Measurements from ENCODE around the gene DHCR7. TPM values are rescaled to one million over a fixed set of nuclear protein-coding genes. Genes with fewer than 3 reads are reported as not detected.

DHCR7 gene
- polyA plus RNA-seq, 1 of the 3 experiments (the other 2 are of a cell fraction) = 21.4 TPM

DNA sequence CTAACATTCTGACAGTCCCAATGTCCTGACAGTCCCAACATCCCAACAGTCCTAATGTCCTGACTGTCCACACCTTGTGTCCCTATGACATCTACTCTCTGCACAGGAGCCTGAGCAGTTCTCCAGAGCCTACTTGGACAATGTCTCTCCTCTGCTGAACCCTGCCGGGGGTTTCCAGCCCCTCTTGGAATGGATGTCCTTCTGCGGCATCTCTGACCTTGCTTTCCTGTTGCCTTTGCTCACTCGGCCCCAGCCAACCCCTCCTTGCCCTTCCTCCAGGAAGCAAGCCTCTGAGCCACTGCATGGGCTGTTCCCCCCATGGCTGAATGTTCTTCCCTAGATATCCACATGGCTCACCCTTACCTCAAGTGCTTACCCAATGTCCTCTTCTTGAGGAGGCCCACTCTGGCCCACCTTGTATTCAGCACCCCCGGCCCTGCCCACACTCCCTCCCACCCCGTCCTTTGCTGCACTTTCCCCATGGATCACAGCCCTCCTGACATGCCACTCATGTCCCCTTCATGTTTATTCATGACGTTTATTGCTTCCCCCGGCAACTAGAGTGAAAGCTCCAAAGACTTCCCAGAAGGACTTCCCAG is 59.5 kb downstream of the DHCR7 start:
- H3K36me3 ChIP-seq (replicated peaks in 1 of 2; ENCODE audit: control insufficient read depth in 1 of 2, insufficient read depth in 2 of 2, low read length in 1 of 2) = no peaks in the 10 kb centered on the region
- ChIA-PET POLR2A (no interaction called here), CTCF (no interaction called here)
- H3K79me2 ChIP-seq (ENCODE audit: insufficient read depth) = no peaks in the 10 kb centered on the region
- no peak overlapping the region for H3K27ac ChIP-seq (ENCODE audit: low read depth in 2 of 2, low read length in 1 of 2)
- no peaks in the 10 kb centered on the region for H3K9me3 ChIP-seq
- no peak overlapping the region for H3K4me3 ChIP-seq (ENCODE audit: low read depth in 2 of 2, low read length in 1 of 2)
- H3F3A ChIP-seq (replicated peaks; ENCODE audit: insufficient read depth) = no peaks in the 10 kb centered on the region
- no peak overlapping the region for H2AFZ ChIP-seq (ENCODE audit: low read depth)
- H3K27me3 ChIP-seq (ENCODE audit: insufficient read depth) = no peaks in the 10 kb centered on the region
- TF ChIP-seq POLR2AphosphoS5 (IDR thresholded peaks at IDR 0.05; ENCODE audit: low read depth, low read length) (no peak), YY1 (IDR thresholded peaks at IDR 0.05; ENCODE audit: low read depth) (no peak), NRF1 (IDR thresholded peaks at IDR 0.05; ENCODE audit: low read depth, low read length) (no peak), TAF1 (IDR thresholded peaks at IDR 0.05; ENCODE audit: borderline replicate concordance, low read depth, low read length) (no peak), RAD21 (IDR thresholded peaks at IDR 0.05; ENCODE audit: low read length) (no peak), TEAD4 (IDR thresholded peaks at IDR 0.05; ENCODE audit: borderline replicate concordance, insufficient read depth) (no peak), RCOR1 (IDR thresholded peaks at IDR 0.05; ENCODE audit: low read length) (no peak), CHD2 (IDR thresholded peaks at IDR 0.05; ENCODE audit: low read length, partially characterized antibody) (no peak), ELF1 (IDR thresholded peaks at IDR 0.05) (no peak)
- TF ChIP-seq, protein P1, sequence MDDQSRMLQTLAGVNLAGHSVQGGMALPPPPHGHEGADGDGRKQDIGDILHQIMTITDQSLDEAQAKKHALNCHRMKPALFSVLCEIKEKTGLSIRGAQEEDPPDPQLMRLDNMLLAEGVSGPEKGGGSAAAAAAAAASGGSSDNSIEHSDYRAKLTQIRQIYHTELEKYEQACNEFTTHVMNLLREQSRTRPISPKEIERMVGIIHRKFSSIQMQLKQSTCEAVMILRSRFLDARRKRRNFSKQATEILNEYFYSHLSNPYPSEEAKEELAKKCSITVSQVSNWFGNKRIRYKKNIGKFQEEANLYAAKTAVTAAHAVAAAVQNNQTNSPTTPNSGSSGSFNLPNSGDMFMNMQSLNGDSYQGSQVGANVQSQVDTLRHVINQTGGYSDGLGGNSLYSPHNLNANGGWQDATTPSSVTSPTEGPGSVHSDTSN (IDR thresholded peaks at IDR 0.05) = no peak
- TF ChIP-seq, protein P2, sequence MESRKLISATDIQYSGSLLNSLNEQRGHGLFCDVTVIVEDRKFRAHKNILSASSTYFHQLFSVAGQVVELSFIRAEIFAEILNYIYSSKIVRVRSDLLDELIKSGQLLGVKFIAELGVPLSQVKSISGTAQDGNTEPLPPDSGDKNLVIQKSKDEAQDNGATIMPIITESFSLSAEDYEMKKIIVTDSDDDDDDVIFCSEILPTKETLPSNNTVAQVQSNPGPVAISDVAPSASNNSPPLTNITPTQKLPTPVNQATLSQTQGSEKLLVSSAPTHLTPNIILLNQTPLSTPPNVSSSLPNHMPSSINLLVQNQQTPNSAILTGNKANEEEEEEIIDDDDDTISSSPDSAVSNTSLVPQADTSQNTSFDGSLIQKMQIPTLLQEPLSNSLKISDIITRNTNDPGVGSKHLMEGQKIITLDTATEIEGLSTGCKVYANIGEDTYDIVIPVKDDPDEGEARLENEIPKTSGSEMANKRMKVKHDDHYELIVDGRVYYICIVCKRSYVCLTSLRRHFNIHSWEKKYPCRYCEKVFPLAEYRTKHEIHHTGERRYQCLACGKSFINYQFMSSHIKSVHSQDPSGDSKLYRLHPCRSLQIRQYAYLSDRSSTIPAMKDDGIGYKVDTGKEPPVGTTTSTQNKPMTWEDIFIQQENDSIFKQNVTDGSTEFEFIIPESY (IDR thresholded peaks at IDR 0.05; ENCODE audit: borderline replicate concordance, low read depth) = no peak
- TF ChIP-seq, protein P3, sequence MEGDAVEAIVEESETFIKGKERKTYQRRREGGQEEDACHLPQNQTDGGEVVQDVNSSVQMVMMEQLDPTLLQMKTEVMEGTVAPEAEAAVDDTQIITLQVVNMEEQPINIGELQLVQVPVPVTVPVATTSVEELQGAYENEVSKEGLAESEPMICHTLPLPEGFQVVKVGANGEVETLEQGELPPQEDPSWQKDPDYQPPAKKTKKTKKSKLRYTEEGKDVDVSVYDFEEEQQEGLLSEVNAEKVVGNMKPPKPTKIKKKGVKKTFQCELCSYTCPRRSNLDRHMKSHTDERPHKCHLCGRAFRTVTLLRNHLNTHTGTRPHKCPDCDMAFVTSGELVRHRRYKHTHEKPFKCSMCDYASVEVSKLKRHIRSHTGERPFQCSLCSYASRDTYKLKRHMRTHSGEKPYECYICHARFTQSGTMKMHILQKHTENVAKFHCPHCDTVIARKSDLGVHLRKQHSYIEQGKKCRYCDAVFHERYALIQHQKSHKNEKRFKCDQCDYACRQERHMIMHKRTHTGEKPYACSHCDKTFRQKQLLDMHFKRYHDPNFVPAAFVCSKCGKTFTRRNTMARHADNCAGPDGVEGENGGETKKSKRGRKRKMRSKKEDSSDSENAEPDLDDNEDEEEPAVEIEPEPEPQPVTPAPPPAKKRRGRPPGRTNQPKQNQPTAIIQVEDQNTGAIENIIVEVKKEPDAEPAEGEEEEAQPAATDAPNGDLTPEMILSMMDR (IDR thresholded peaks at IDR 0.05) = no peak
- no peaks in the 10 kb centered on the region for H3K9me2 ChIP-seq
- DNase-seq = no peak
- H4K20me1 ChIP-seq (ENCODE audit: insufficient read depth) = no peaks in the 10 kb centered on the region
- H3K4me1 ChIP-seq (ENCODE audit: control insufficient read depth in 1 of 2, insufficient read depth in 2 of 2, low read depth in 1 of 2, low read length in 1 of 2) = no peaks in the 10 kb centered on the region
- WGBS (ENCODE audit: low lambda C conversion rate) = 14% methylated on average over 7 of the region's 7 CpGs
- no peak overlapping the region for H3K4me2 ChIP-seq
- H3K9ac ChIP-seq = no peak overlapping the region
